ENCODE results near the gene AGBL5.
"Not testable (repeated sequence)": the region's sequence is repeated elsewhere in the genome, so short reads cannot be mapped to it uniquely, and the experiment has no call there.

AGBL5 gene

GRCh38 chr2:27118525-27119329, 67.3 kb downstream of the AGBL5 start, which contains the start of gene CGREF1:
TSS of gene CGREF1 (minus strand) at chr2:27119128. CDS start at chr2:27104366, 14,762 bp downstream.
- no peak for DNase-seq (ENCODE audit: low read depth, low spot score)

- DNase-seq (ENCODE audit: low read depth, low spot score) = not testable (repeated sequence)
Observed at GRCh38 chr2:27119330-27119670, 67.8 kb downstream of the AGBL5 start.
